Germinal center (tissue), 1 donor: Measurements from ENCODE around the gene SCAND1.
A peak's percentile ranks its signal among the peaks of the same experiment; 100 is the strongest.
"Not testable (repeated sequence)": the region's sequence is repeated elsewhere in the genome, so short reads cannot be mapped to it uniquely, and the experiment has no call there.

Source experiments
- DNase-seq: peaks from one replicate; pipeline ENCODE4 v3.0.0; 2012; ENCODE audit warnings: mixed read lengths, low spot score

SCAND1 gene

DNA sequence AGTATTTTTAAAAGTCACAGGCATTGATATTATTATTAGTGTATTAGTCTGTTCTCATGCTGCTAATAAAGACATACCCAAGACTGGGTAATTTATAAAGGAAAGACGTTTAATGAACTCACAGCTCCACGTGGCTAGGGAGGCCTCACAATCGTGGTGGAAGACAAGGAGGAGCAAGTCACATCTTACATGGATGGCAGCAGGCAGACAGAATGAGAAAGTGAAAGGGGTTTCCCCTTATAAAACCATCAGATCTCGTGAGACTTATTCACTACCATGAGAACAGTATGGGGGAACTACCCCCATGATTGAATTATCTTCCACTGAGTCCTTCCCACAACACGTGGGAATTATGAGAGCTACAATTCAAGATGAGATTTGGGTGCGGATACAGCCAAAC lies 5.0 kb upstream of the SCAND1 start:
- not testable (repeated sequence) for DNase-seq

DNA sequence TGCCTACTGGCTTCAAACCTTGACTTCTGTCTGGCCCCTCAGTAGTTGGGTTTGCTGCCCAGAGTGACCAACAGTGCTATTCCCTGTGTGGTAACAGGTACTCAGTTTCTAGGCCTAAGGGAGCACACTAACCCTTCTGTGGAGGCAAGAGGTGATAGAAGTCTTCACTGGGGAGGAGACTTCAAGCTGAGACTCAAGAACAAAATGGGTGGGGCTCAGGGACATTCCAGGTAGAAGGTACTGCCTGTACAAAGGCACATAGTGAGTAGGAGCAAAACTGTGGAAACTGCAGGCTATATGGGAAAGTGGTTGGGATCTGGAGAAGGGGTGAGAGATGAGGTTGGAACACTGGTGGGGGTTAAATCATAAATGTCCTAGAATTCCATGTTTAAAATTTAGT lies 2.3 kb upstream of the SCAND1 start:
- no peak for DNase-seq

DNA sequence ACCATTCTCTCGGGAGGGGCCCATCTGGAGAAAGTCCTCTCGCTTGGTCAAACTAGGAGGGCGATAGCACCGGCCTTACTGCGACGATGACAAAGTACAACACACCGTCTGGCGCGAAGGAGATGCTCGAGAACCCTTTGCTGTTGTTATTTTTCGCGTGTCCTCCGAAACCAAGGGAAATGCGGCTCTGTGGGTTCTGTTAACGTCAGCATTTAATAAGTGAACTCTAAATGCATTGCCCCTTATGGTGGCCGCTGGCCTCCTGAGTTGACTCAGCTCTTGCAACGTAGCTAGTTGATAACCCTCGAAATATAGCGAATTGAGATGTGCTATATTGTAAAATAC lies 577 bp upstream of the SCAND1 start:
- no peak for DNase-seq

DNA sequence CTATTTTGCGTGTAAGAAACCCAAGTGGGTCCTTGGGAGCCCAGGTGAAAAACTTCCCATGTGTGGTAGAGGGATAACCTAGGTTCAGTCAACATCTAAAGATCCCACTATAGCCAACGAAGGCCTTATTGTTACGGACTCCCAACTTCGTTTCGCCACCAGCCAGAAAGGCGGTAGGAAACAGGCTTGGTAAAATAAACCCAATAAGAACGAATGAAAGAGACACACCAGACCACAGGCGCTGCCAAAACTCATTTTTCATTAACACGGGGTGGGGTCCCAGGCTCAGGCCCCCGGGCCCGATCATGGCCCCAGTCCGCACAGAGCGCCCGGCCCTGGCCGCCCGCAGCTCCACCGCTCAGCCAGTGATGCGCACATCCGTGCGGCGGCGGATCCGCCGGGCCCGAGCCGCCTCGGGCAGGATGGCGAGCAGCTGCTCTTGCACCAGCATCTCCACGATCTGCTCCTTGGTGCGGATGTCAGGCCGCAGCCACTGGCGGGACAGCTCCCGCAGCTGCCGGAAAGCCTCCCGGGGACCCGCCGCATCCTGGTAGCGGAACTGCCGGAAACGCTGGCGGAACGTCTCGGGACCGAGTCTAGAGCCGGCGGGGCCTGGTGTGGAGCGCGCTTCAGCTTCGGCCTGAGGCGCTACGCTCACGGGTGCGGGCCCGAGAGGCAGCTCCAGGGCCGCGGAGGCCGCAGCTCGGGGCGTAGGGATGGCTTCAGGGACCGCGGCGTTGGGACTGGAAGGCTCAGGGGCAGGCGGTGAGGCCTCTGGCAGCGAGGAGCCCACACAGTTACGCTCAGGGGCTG lies 709 bp downstream of the SCAND1 start:
- DNase-seq = peak; percentile 66

DNA sequence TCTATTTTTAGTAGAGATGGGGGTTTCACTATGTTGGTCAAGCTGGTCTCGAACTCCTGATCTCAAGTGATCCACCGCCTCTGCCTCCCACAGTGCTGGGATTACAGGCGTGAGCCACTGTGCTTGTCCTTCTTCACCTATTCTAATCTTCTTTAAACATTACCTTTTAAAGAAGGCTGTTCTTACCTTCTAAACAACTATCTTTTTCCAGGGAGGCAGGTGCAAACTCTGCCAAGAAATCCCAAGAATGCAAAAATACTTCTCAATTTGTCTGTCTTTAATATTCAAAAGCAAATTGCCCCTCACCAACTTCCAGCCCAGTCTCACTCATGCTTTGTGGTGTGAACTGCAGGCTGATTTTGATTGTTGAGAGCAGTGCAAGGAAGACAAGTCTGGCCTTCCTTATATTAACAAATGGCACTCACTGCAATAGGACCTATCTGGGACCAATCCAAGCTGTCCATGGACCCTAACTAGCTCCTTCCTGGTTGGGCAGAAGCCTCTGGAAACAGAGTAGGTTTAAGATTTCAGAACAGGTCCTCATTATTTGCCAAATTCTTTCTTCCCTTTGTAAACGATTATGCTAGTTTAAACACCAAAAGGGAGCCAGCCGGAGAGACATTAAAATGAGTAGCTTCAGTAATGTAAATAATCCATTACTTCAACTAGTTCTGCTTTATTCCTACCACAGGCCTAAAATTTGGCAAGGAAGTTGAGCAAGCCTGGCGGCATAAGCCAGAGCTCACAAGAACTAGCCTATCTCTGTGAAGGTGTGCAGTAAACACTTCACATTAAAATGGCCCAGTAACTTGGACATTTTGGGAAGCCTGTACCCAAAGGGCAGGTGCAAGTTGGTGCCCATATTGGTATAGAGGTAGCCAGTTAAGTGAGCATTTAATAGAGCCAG lies 1.6 kb downstream of the SCAND1 start:
- no peak for DNase-seq

DNA sequence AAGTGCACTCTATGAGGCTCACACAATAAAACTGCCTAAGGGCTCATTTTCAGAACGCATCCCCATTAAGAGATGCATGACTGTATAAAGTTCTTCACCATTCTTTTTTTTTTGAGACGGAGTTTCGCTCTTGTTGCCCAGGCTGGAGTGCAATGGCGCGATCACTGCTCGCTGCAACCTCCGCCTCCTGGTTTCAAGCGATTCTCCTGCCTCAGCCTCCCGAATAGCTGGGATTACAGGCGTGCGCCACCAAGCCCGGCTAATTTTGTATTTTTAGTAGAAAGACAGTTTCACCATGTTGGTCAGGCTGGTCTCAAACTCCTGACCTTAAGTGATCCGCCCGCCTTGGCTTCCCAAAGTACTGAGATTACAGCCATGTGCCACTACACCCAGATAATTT lies 2.2 kb downstream of the SCAND1 start:
- not testable (repeated sequence) for DNase-seq

DNA sequence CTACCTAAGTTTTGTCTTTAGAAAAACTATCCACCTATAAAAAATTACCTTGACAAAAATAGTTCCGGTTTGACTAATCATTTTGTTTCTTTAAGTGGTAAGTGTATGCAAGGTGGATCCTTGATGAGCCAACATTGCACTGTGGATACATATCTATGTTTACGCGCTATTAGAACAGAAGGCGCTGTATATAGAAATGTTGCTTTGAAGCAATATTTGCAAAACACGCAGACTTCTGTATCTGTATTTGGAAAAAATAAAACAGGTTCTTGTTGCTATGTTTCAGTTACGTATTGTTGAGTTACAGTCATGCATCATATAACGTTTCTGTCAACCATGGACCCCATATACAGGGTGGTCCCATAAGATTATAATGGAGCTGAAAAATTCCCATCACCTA lies 4.2 kb downstream of the SCAND1 start:
- no peak for DNase-seq

DNA sequence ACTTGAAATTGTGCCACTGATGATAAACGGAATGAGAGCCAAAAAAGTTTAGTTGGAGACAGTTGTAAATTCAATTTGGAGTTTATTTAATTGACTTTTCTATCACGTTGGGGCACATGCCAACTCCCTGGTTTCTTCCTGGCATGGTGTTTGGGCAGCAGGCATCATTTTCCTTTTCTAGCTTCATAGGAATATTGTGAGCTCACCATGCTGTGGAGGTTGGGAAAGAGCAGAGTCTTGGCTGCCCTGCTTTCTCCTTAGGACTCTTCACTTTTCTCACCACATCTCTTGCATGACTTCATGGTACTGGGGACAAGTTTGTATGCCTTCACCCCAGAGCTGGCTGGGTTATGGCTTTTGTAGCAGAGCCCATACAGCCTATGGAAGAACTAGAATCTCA lies 6.4 kb downstream of the SCAND1 start:
- no peak for DNase-seq

DNA sequence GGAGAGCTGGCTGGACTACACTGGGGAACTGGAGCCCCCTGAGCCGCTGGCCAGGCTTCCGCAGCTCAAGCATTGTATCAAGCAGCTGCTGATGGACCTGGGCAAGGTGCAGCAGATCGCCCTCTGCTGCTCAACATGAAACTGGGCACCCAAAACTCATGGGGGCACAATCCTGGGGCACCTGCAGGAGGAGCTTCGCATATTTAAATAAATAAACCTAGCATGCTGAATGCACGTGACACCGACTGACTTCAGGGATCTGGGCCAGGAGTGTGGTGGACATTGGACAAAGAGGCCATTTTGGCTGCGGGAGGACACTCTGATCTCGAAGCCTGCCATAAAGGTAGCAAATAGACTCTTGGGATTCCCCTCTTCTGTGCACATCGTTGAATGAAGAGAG lies 6.8 kb downstream of the SCAND1 start:
- DNase-seq = peak; percentile 57

DNA sequence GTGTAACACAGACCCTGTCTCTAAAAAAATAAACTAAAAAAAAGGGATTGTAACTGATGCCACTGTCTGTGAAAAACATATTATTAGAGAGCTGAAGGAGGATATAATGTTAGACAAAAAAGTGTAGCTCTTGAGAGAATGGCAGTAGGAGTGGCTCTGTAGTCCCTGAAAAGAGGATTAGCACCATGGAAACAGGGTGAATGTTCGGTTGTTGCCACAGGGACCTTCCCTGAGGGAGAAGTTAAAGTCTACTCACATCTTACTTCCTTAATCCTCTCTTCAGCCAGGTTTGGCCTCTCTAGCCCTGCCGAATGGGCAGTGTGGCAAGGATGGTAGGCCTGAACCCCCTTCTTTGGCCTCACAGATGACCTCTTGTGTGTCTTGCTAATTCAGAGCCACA lies 12.1 kb downstream of the SCAND1 start:
- DNase-seq = no peak

DNA sequence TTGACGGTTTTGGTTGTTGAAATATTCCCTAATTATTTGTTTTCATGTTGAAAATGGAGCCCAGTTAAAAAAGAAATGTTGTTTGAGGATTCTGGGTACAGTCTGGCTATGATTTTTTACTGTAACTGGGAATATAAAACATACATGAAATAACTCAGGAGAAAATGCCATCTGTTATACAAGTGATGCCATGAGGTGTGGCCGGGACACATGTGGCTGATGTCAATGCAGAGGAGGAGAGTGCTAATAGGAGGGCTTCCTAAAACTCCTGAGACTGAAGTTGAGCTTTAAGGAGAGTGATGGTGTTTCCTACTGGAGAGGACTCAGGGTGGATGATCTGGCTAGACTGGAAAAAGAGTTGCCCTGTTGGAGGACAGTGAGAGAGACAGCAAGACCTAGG lies 12.7 kb downstream of the SCAND1 start:
- DNase-seq = no peak

DNA sequence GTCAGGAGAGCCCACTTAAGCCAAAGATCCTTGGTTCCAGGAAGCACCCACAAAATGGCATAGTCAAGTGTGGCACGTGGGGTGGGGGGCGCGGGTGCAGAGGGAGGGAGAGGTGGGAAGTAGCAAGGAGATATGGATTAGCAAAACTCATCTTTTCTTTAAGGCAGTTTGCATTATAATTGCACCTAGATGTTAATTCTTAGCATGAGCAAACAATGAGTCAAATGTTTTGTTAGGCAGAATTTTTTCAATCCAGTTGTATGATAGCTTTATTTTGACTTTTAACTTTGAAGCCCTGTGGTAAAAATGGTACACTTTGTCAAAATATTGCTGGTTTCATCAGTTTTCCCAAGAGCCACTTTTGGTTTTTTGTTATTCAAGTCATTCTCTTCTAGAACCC lies 15.0 kb downstream of the SCAND1 start:
- DNase-seq = no peak

DNA sequence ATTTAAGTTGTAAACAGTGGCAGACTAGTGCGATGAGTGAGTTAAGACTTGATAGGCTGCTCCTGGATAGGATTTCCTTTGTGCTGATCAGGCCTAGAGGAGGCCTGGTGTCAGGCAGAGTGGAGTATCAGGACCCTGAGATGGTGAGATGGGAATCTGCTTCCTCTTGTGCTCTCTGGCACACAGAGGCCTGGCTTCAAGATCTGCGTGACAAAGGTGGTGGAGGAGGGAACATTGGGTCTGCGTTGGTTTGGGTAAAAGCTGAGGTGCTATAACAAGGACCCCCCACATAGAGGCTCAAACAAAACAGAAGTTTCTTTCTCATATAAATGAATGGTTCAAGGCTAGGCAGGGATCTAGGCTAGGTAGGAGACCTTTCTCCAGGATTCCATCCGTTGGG lies 20.3 kb downstream of the SCAND1 start:
- DNase-seq = no peak

DNA sequence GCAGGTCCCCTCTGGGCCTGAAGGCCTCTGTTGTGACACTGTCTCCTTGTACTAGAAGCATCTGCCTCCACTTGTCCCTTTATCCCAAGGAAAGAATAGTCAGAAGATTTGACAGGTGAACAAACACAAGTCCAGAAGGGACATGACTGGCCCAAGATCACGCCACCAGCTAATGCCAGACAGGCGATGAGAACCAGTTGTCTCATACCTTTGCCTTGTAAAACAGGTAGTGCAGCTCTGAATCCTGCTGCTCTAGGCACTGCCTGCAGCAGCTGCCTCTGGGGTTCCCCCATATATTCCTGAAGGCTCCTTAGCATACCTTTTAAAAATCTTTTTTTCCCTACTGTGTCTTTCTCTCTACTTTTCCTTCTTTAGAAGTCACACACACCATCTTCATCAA lies 25.0 kb downstream of the SCAND1 start:
- DNase-seq = no peak

DNA sequence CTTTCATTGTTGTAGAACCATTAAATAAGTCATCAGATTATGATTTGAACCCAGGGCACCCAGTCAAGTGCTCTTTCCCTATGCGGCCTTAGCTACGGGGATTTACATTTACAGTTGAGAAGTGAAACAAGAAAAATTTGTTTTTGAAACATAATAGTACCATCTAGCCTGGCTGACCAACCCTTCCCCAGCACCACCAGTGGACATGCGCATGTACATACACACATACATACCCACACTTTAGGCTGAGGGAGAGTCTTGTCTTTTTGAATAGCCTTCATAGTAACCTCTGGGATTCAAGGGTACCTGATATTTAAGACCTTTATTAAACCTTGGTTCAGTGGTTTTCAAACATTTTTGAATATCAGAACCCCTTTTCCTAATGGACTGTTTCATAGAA lies 33.8 kb downstream of the SCAND1 start:
- DNase-seq = no peak

DNA sequence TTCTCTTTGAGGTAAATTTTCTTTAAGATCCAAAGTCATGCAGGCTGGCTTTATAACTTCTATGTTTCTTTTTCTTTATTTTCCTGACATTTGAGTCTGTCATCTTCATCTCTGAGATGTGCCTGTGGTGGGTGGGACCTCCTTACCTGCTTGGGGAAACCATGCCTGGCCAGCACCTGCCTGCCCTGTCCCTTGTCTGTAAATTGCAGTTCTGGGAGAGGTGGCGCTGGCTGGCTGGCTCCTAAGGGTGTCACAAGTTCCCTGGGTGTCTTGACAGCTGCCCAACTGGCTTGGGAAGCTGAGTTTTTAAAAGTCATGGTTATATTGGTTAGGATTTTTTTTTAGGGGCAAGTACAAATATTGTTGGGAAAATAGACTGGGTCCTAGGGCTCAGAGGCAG lies 36.3 kb downstream of the SCAND1 start:
- no peak for DNase-seq

DNA sequence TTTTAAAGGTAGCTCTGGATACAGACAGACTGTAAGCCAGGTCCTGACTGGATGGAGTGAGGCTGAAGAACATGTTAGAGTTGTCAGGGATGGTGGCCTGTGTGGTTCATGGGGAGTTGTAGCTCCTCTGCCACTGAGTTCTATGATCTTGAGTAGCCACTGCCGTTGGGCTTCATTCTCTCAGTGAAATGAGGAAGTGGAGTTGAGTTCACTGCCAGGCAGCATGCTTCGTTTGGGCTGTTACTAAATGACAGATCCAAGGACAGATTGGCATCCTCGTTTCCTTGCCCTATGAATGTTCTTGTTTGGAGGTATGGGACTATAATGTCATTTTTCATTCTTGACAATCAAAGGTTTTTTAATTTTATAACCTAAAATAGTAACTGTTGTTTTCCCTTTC lies 37.2 kb downstream of the SCAND1 start:
- no peak for DNase-seq

DNA sequence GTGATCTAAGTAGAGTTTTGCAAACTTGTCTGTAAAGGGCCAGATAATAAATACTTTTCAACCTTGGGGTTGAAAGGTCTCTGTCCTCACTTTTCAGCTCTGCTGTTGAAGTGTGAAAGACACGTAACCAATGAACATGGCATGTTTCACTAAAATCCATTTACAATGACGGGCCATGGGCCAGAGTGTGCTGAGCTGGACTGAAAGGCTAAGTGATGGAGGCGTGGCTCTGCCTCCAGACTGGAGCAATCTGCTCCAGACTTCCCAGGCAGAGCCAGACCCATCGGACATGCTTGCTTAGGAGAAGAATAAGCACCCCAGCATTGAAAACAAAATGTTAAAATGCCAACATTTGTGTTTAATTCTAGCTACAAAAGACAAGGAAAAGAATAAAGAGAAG lies 41.4 kb downstream of the SCAND1 start:
- DNase-seq = no peak

DNA sequence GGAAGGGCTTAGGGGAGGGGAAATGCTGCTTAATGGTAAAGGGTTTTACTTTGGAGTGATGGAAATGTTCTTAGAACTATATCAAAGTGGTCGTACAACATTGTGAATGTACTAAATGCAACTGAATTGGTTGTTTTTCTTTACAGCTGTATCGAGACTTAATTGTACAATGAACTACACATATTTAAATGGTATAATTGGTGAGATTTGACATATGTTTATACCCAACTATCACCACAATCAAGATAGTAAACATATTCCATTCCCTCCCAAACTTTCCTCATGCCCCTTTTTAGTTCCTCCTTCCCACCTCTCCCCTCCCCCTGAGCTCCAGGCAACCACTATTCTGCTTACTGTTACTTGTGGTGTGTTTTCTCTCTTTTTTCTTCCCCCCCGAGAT lies 44.0 kb downstream of the SCAND1 start:
- DNase-seq = no peak

DNA sequence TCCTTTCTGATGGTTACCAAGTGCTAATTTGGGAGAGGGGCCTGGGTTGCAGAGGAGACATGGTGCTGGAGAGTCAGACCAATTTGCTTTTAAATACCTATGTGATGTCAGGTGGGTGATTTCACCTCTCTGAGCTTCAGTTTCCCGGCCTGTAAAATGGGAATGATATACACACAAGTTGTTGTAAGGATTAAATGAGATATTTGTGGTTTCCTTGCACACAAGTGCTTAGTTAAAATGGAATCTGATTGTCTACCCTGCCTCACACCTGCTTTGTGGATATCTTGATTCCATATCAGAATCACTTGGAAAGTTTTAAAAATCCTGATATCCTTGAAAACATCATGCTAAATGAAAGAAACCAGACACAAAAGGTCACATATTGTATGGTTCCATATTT lies 44.5 kb downstream of the SCAND1 start:
- no peak for DNase-seq

DNA sequence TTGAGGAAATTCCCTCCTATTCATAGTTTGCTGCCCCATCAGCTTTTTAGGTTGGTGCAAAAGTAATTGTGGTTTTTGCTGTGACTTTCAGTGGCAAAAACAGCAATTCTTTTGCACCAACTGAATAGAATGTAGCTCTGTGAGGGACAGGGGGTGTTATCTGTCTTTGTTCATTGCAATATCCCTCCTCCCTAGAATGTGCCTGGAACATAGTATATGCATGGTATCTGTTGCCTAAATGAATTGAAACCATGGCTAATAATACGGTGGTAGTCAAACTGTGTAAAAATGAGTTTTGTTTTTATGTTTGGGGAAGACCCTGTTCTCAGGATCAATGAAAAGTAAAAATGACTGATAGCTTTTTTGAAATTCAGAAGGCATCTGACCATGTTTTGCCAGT lies 45.1 kb downstream of the SCAND1 start:
- DNase-seq = no peak

DNA sequence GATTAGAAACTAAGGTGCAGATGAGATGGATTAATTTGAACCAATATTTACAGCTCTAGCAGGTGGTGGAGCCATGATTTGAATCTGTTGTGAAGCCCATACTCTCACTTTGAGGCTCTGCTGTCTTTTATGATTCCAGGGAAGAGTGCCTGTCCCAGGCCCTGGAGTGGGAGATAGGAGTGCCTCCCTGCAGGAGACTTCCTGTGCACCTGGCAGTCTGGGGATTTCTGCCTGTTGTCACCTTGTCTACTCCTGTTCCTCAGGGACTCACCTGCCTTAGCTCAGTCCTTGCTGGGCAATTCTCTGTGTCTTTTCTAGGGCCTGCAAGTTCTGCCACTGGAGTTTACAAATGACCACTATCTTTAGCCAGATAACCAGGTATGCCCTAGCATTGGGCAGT lies 46.3 kb downstream of the SCAND1 start:
- DNase-seq = no peak

DNA sequence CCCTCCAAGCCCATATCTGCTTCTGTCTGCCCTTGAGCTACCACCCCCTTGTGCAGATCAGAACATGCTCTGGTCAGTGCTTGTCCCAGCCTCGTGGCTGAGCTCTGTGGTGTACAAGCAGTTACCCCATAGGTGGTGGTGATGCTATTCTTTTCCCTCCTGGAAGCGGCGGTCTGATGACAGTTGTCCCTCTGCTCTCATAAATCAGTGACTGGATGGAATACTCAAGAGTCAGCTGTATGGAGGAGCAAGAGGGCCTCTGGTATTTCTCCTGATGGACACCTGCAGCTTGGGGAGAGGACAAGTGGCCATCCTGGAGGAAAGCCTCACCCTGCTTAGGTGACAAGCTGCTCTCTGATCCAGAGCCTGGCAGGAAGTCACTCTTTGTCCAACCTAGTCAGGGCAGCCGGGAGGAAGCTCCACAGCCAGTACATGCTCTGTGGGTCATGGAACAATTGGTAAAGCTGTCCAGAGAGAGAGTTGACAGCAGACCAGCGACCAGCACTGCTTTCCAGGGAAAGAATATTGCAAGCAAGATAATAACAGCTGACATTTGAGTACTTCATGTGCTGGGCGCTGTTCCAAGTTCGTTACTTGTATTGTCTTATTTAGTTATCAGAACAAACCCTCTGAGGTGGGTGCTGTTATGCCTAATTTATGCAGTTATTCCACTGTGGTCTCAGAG lies 47.1 kb downstream of the SCAND1 start:
- DNase-seq = no peak
